D341Med (cell line): Measurements from ENCODE around the gene ACVR1B.
A peak's percentile ranks its signal among the peaks of the same experiment; 100 is the strongest.

Source experiments
- DNase-seq: peaks from one replicate; pipeline ENCODE4 v3.0.0; 2012; ENCODE audit warnings: low spot score

The ACVR1B gene

GRCh38 chr12:51951199-51951842 is at the start of gene ACVR1B:
Gene ACVR1B, plus strand, starts transcription at chr12:51951699. Its CDS starts 45 bp downstream, at chr12:51951744.
- peak; percentile 95 for DNase-seq

DNA sequence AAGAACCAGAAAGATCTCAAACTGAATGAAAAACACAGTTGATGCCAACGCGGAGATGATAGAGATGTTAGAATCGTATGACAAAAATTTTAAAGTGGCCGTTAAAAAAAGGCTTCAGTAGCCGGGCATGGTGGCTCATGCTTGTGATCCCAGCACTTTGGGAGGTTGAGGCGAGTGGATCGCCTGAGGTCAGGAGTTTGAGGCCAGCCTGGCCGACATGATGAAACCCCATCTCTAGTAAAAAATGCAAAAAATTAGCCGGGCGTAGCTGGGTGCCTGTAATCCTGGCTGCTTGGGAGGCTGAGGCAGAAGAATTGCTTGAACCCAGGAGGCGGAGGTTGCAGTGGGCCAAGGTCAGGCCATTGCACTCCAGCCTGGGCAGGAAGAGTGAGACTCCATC is 49.6 kb upstream of the ACVR1B start:
- no peak for DNase-seq

DNA sequence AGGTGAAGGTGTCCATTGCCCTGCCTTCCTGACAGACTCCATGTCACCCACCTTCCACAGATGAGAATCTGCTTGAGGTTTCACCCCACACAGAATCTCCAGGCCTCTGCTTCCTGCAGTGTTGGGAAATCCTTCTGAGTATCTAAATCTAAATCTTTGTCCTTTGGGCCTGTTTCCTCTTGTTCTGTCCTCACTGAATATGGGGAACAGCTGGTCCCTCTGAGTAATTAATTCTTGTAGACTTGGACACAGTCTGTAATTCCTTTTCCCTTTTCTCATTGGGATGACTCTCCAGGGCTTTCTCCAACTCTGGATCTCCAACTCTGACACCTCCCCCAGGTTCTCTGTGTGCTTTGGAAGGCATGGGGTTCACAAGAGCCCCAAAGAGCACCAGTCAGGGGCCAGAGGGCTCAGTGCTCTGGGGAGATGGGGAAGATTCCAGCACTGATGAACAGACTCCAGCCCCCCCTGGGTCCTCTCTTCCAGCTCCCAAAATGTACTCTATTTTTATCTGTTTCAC is 46.5 kb upstream of the ACVR1B start:
- peak; percentile 16 for DNase-seq

DNA sequence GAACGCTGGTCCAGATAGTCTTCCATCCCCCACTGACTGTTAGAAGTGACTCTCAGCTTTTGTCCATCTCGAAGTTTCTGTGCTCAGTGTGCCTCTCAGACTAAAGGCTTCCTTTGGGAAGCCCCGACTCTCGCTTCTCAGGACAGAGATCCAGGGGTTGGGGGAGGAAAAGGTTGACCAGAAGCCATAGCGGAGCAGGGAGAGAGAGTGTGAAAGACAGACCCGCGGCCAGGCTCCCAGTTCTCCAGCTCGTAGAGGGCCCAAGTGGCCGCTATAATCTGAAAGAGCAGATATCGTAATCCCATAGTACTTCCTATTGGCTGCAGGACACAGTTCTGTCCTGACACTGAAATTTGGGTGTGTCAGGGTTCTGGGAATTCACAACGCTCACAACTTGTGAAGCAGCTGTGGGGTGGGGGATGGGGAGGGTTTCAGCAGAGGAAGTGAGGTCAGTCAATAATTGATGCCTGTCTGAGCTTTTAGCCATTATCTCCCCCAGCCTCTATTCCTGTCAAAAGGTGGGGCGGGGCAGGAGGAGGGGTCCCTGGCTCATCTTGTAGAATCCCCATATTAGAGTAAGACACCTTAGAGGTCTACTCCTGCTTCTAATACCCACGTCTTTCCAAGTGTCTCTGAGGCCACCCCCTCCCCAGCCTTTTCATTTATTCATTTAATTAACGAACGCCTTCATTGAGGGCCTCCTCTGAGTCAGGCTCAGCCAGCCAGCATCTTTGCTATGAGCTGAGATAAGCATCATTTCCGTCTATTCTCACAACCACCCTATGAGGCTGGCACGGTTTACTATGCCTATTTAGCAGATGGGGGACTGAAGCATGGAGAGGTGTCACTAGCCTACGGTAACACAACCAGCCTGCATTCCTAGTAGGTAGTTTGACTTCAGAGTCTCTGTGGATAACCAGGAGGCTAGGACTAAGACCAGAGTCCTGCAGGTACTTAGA is 45.7 kb upstream of the ACVR1B start:
- DNase-seq = peak; percentile 13

- peak; percentile 27 for DNase-seq
Observed at GRCh38 chr12:51906430-51907082, 44.9 kb upstream of the ACVR1B start.

GRCh38 chr12:51907083-51907855 is 44.2 kb upstream of the ACVR1B start, which contains the start of gene ACVRL1:
Gene ACVRL1, plus strand, starts transcription at chr12:51907504. Its CDS starts 4,971 bp downstream, at chr12:51912475.
- peak; percentile 46 for DNase-seq

DNA sequence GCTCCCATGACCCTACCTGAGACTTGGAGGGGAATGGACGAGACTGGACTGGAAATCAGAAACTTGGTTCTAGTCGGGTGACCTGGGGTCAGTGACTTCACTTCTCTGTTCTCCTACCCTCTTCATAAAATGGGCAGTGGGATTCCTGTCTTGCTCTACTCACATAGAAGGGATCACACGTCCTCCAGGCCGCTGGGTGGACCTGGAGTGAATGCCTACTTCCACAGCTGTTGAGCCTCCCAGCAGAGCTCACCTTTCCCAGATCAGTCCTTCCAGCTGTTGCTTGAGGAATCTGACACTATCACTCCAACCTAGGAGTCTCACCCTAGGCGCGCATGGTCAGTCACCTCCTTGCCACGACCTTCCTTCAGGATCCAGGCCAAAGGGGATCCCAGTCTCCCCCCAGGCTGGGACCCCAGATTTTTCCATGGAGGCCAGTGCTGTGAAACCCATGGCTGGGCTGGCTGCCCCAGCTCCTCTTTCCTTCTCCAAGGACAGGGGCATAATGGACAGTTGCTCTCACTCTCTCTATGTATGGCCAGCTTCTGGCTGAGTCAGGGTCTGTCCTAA is 43.6 kb upstream of the ACVR1B start:
- peak; percentile 12 for DNase-seq

GRCh38 chr12:51908876-51909592 is 42.5 kb upstream of the ACVR1B start:
- DNase-seq = peak; percentile 12

- DNase-seq = no peak
Observed at GRCh38 chr12:51910168-51910567, 41.3 kb upstream of the ACVR1B start.

DNA sequence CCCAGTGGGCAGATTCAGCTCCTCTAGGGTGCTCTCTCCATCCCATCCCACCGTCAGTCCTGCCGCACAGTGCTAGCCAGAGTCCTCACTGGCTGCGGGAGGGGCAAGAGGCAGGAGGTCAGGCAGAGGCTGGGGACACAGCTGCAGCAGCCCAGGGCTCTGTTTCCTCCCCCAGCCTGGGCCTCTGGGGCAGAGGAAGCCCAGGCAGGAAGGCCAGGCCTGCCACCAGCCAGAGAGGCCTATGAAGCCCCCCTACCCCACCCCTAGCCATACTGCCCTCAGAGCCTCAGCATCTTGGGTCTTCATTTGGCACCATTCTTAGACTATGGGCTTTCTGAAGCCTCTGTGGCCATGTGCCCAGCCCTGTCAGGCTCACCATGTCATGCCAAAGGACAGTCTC is 40.8 kb upstream of the ACVR1B start:
- DNase-seq = no peak

GRCh38 chr12:51911307-51911706 is 40.2 kb upstream of the ACVR1B start:
- no peak for DNase-seq

- no peak for DNase-seq
Observed at GRCh38 chr12:51911788-51912711, 39.4 kb upstream of the ACVR1B start.

- DNase-seq = no peak
Observed at GRCh38 chr12:51913071-51914033, 38.1 kb upstream of the ACVR1B start.

GRCh38 chr12:51914034-51914923 is 37.2 kb upstream of the ACVR1B start:
- DNase-seq = no peak

DNA sequence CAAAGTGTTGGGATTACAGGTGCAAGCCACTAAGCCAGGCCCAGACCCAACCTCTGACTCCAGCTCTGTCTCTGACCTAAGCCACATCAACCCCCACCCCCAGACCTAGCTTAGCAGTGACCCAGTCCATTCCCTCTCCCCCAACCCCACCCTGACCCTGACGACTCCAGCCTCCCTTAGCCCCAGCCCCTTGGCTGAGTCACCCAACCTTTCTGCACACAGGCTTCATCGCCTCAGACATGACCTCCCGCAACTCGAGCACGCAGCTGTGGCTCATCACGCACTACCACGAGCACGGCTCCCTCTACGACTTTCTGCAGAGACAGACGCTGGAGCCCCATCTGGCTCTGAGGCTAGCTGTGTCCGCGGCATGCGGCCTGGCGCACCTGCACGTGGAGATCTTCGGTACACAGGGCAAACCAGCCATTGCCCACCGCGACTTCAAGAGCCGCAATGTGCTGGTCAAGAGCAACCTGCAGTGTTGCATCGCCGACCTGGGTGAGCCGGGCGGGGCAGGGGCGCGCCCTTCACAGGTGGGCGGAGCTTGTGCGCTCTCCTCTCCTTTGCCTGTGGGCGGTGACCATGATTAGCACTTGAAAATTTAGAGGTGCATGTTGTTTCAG is 36.4 kb upstream of the ACVR1B start:
- peak; percentile 22 for DNase-seq

- no peak for DNase-seq
Observed at GRCh38 chr12:51915951-51916350, 35.5 kb upstream of the ACVR1B start.
